Activated T-helper 9 cell treated with anti-CD3 and anti-CD28 coated beads, Interleukin-2, amount 50 U/mL, for 16 hours (primary cell): ENCODE measurements around the gene SND1.

Experiments
- DNase-seq: peaks from one replicate; pipeline ENCODE4 v3.0.0-alpha.2; 2020; ENCODE audit warnings: low read depth

The SND1 gene

DNA sequence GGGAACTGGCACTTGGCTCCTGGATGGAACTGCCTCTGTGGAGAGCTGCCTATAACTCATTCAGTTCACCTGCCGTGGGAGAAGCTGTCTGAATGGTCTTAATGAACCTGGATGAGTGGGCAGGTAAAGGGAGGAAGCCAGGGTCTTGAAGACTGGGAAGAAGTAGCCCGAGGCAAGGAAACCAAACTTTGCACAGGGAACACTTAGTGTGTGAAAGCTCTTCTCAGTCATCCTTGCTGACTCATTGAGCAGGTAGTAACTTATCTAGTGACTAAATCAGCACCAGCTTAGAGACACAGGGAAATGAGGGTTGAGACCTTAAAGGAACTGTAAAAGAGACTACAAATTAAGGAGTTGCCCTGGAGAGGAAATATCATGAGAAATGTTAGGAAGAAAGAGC lies 369.4 kb downstream of the SND1 start:
- DNase-seq: no peak

- DNase-seq: no peak
These were observed 370.9 kb downstream of the SND1 start for GRCh38 chr7:128022631-128023532.

GRCh38 chr7:128024151-128024550 lies 372.2 kb downstream of the SND1 start:
- no peak for DNase-seq

- DNase-seq: no peak
These were observed 373.4 kb downstream of the SND1 start for GRCh38 chr7:128025380-128025779.

DNA sequence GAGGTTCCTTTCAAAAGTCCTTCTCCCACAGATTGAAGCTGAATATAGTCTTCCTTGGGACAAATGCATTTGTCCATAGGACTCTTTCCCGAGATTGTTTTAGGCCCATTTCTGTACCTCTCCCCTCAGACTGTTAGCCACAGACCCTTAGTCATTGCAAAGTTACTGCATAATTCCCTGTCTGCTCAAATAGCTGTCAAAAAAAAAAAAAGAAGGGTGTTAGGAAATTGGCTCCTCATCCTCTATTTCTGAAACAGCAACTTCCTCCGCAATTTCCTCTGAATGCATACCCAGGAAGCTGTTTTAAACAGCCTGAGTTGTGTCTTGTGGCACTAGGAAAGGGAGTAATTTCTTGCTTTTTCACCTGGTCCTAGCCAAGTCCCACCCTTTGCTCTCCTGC lies 373.8 kb downstream of the SND1 start:
- no peak for DNase-seq

DNA sequence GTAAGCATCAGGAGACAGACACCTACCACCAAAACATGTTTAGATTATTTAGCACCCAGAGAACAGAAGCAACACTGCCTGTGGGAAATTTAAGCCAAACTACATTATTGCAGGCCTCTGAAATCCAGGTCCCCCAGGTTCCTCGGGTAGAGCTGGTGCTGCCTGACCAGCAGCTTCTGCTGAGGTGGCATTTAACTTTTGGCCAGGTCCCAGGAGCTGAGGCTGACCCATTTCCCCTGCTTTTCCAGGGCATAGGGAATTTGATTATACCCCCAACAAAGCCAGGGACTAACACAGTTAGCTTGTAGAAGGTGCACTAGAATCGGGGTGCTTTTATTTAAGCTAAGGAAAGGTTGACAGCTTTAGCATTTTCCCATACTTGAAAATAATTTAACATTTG lies 374.6 kb downstream of the SND1 start:
- no peak for DNase-seq

GRCh38 chr7:128027485-128027980 lies 375.5 kb downstream of the SND1 start:
- DNase-seq: no peak

DNA sequence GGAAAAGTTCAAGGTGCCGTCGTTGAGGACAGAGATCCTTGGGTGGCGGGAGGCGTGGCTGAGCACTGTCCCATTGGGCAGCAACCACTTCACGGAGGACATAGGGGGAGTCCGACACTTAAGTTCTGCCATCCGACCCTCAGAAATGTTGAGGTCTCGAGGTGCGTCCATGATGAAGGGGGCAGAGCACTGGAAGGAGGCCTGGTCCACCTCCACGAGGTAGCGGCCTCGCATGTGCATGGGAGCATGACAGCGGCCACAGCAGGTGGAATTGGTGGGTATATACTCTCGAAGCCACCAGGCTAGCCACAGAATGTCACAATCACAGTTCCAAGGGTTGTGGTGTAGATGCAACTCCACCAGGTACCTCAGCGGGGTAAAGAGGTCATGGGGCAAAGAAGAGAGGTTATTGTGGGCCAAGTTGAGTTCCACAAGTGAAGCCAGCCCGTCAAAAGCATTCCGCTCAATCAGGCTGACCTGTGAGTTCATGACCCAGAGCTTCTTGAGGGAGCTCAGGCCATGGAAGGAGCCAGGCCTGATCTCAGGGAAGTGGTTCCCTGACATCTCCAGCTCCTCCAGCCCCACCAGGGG lies 377.5 kb downstream of the SND1 start:
- DNase-seq: no peak

- no peak for DNase-seq
These were observed 378.3 kb downstream of the SND1 start for GRCh38 chr7:128030263-128030653.

GRCh38 chr7:128030654-128031611 lies 378.9 kb downstream of the SND1 start, which contains the start of gene LRRC4:
LRRC4 (minus strand) TSS chr7:128031437; CDS start chr7:128030640, 797 bp downstream.
- no peak for DNase-seq

DNA sequence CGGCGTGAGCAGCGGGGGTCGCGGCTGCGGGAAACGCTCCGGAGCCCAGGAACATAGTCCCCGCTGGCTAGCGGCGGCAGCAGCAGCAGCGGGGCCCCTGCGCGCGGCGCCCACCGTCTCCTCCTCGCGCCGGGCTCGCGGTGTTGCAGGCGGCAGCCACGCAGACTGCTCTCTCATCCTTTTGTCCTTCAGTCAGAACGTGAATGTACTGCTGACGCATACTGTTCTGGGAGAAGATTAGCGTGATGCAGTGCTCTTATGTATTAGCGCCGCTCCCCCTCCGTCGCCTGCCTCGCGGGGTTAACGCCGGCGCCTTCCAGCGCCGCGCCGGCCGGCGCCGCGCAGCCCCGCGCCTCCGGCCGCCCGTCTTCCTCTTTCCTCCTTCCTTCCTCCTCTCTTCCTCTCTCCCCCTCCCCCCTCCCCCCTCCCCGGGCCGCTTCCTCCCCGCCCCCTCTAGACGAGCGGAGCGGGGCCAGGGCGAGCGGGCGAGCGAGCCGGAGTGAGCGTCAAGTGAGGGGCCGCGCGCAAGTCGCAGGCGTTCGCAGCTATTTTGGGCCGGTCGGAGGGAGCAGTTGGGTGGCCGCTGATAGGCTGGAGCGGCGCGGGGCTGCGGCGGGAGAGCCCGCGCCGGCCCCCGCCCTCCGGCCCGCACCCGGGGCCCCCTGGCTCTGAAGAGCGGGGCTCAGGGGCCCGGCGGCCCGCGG lies 380.1 kb downstream of the SND1 start:
- peak; percentile 33 for DNase-seq

DNA sequence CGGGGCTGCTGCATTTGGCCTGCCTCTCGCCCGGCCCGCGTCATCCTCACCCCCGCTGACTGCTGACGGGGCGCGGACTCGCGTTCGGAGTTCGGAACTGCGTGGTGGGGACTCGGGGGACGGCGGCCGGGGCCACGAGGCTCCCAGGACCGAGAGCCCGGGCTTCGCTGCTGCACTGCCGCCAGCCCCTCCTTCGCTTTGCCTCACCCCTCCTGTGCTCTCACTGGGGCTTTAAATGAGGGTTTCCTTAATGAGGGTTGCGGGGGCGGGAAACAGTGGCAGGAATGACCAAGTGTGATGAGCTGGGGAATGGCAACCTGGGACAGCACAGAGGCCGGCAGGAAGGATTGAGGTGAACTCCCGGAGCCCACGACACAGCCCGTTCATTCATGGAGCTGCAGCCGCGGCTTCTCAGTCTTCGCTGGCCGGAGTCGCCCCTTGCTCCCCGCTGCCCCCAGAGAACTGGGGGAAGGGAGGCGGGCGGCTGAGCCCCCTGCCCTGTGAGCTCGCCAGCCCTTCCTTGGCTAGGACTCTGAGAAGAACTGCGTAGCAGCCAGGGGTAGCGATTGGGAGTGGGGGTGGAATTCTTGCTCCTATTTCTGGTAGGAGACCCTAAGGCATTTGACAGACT lies 380.7 kb downstream of the SND1 start:
- DNase-seq: no peak

GRCh38 chr7:128033246-128033645 lies 381.3 kb downstream of the SND1 start:
- DNase-seq: no peak

DNA sequence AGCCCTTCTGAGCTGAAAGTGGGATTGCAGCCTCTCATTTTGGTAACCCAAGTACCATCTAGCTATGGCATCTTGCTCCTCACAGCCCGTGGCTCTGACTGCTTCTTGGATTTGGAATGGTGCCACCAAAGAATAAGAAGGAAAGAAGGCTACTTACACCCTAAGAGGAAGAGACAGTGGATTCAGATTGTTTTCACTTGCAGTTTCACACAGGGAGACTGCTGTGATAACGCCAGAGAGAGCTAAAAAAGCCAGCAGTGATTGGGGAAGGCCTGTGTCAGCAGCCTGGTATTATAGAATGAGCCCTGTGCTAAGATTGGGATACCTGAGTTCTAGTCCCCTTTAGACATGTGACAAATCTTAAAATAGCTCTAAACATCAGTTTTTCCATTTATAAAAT lies 382.8 kb downstream of the SND1 start:
- no peak for DNase-seq

DNA sequence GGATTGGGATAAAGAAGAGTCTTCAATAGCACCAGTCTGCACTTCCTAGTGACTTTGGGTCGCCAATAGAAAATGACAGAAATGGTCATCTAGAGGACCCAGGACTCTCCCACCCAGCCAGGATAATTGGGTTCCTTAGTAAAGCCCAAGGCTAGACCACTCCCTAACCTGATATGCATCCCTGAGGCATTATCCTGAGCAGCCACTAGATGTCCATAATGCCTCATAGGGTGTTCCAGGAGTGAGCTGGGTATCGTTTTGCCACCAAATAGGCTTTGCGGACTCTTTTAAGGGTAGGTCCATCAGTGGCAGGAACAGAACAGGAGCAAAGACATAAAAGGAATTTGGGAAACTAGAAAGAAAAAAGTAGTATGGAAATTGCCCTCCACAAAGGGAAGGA lies 383.7 kb downstream of the SND1 start:
- DNase-seq: no peak

DNA sequence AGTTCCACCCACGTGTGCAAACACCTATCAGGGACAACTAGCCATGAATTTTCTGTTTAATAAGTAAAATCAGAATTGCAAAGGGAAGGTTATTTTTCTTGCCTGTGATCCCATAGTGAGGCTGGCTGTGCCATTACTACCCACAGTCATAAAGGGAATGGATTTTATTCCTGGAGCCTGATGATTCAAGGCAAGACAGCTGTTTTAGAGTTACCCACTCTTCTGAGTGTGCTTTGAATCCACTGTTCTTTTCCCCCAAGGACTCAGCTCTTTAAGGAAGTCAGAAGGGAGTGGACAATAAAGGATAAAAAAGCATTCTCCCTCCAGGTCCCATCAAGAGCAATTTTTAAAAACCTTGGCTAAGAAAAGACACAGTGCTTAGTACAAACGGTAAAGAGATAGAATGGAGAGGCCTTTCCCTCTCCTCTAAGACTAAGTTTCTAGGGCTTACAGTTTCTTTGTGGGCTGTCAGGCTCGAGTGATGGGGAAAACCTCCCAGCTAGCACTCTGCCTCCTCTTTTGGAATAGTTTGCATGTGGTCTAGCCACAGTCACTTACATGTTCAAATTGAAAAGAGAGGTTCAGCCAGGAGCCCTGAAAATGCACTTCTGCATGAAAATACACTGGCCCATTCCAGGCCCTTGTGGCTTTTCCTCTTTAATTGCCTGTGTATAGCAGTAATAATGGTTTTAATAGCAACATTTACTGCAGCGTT lies 384.4 kb downstream of the SND1 start:
- DNase-seq: no peak

- no peak for DNase-seq
These were observed 385.1 kb downstream of the SND1 start for GRCh38 chr7:128037081-128037480.

- DNase-seq: no peak
These were observed 386.1 kb downstream of the SND1 start for GRCh38 chr7:128037880-128038619.

DNA sequence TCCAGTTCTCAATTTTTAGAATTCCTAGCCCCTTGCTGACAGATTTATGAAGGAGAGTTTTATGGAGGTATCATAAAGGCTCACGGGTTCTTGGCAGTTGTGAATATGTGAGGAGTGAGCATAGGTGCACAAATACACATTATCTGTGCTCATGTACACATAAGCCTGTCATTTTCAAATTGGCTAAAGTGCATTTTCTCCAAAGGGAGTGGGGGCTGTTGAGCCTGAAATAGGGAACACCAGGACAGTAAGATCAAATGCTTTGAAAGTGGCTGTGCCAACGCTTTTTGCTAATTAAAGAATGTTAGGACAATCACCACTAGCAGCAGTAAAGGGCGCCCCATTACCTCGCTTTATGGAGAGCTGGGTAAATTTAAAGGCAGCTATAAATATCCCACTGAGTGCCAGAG lies 387.6 kb downstream of the SND1 start:
- no peak for DNase-seq

DNA sequence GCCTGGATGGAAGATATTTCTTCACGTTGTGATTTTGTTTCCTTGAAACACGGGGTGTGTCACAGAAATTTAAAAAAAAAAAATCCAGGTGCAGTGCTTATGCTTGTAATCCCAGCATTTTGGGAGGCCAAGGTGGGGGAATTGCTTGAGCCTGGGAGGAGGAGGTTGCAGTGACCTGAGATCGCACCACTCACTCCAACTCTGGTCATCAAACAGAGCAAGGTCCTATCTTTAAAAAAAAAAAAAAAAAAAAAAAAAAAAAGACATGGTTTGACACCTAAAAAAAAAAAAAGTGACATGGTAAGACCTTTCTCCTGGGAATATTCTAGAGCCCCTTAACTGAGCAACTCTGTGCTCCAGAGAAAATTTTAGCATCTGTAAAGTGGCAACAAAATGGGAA lies 388.2 kb downstream of the SND1 start:
- DNase-seq: no peak
